GM20000 (cell line): ENCODE results near the gene SATB1.

Source experiments
- DNase-seq: peaks from one replicate; pipeline ENCODE4 v3.0.0; 2012; ENCODE audit warnings: low spot score
- CTCF ChIP-seq: IDR thresholded peaks from 2 replicates; pipeline ENCODE4 v1.5.1; 2012; ENCODE audit warnings: mild to moderate bottlenecking, control low read depth; ENCODE audit errors: extremely low read depth, missing control alignments

SATB1 gene

GRCh38 chr3:18386274-18386890 lies 38.8 kb downstream of the SATB1 start:
- no peak for DNase-seq
- TF ChIP-seq CTCF = no peak

- DNase-seq = no peak
- TF ChIP-seq CTCF = no peak
Measured at GRCh38 chr3:18385706-18386105, 39.4 kb downstream of the SATB1 start.

GRCh38 chr3:18382760-18383369 lies 42.3 kb downstream of the SATB1 start:
- TF ChIP-seq CTCF = no peak
- DNase-seq = no peak

- TF ChIP-seq CTCF = no peak
- DNase-seq = no peak
Measured at GRCh38 chr3:18379647-18380046, 45.5 kb downstream of the SATB1 start.

GRCh38 chr3:18378218-18378617 lies 46.9 kb downstream of the SATB1 start:
- DNase-seq = no peak
- TF ChIP-seq CTCF = no peak

GRCh38 chr3:18376682-18377081 lies 48.5 kb downstream of the SATB1 start:
- no peak for DNase-seq
- no peak for TF ChIP-seq CTCF

GRCh38 chr3:18372786-18373405 lies 52.2 kb downstream of the SATB1 start:
- no peak for TF ChIP-seq CTCF
- DNase-seq = no peak
